SK-N-MC (cell line): ENCODE measurements around the gene LRRC8B.
"Not testable (repeated sequence)": the region's sequence is repeated elsewhere in the genome, so short reads cannot be mapped to it uniquely, and the experiment has no call there.

Experiments
- DNase-seq: peaks from one replicate; pipeline ENCODE4 v3.0.0-alpha.2; 2011; ENCODE audit warnings: low read depth, low spot score
- H3K27ac ChIP-seq: fragments of 200-600 bp; sonication (generic); 2 replicates; pipeline ENCODE4 v1.5.1; 2016; ENCODE audit warnings: mixed run types
- H3K36me3 ChIP-seq: fragments of 200-600 bp; sonication (generic); 2 replicates; pipeline ENCODE4 v1.6.1; 2017; ENCODE audit warnings: antibody characterized with exemption, low read length, mixed read lengths; ENCODE audit not compliant: insufficient read depth
- H3K4me3 ChIP-seq: fragments of 200-600 bp; sonication (generic); 2 replicates; pipeline ENCODE4 v1.5.1; 2016
- H3K9ac ChIP-seq: fragments of 200-600 bp; sonication (generic); 2 replicates; pipeline ENCODE4 v1.8.0; 2017; ENCODE audit warnings: mixed run types, mixed read lengths; ENCODE audit not compliant: insufficient read length
- H3K9me3 ChIP-seq: fragments of 200-600 bp; sonication (generic); 2 replicates; pipeline ENCODE4 v1.6.1; 2017; ENCODE audit warnings: low read depth, mild to moderate bottlenecking, antibody characterized with exemption, low read length, moderate library complexity, mixed read lengths
- EZH2 ChIP-seq: fragments of 200-600 bp; sonication (generic); IDR thresholded peaks from one replicate; pipeline ENCODE4 v1.6.1; 2017; ENCODE audit warnings: antibody characterized with exemption
- FOXP2 ChIP-seq: optimal IDR thresholded peaks from 2 replicates; pipeline ENCODE3; 2011; ENCODE audit warnings: mild to moderate bottlenecking, moderate library complexity; ENCODE audit not compliant: insufficient read depth; ENCODE audit errors: extremely low read length, control extremely low read depth
- POLR2AphosphoS5 ChIP-seq: IDR thresholded peaks from 2 replicates; pipeline ENCODE4 v1.6.1; 2012; ENCODE audit warnings: mild to moderate bottlenecking, low read depth, low read length, borderline replicate concordance

Gene LRRC8B

GRCh38 chr1:89518221-89518631, 6.4 kb upstream of the LRRC8B start:
- Histone ChIP-seq H3K27ac (no peak overlapping the region), H3K9me3 (no peaks in the 10 kb centered on the region), H3K9ac (no peak overlapping the region), H3K4me3 (no peak overlapping the region), H3K36me3 (no peaks in the 10 kb centered on the region)
- TF ChIP-seq EZH2: no peak
- TF ChIP-seq POLR2AphosphoS5: no peak
- no peak for TF ChIP-seq FOXP2
- DNase-seq: no peak

DNA sequence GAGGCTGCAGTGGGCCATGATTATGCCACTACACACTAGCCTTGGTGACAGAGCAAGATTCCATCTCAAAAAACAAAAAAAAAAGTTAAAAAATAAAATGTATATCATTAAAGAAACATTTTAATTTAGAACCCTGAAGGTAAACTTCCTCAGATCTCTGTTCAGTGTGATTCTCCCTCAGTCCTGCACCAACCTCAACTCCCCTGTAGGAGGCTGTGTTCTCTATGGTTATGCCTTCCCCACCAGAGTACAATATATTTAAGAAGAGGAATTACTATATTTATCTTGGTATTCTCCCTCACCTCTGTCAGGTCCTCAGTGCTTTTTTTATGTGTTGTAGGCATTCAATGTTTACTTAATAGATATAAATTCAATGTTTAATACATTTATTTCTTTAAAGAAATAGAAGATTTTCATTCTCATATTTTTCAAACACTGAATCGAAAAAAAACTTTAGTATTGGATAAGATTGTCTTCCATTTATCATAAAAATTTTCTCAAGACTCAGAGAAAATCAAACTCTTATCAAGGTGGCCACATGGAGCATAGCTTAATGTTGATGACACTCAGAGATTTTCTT, 4.8 kb upstream of the LRRC8B start:
- no peaks in the 10 kb centered on the region for H3K9me3 ChIP-seq
- no peak overlapping the region for H3K9ac ChIP-seq
- H3K4me3 ChIP-seq: no peak overlapping the region
- H3K36me3 ChIP-seq: no peaks in the 10 kb centered on the region
- no peak overlapping the region for H3K27ac ChIP-seq
- no peak for DNase-seq
- no peak for TF ChIP-seq EZH2
- no peak for TF ChIP-seq FOXP2
- no peak for TF ChIP-seq POLR2AphosphoS5

DNA sequence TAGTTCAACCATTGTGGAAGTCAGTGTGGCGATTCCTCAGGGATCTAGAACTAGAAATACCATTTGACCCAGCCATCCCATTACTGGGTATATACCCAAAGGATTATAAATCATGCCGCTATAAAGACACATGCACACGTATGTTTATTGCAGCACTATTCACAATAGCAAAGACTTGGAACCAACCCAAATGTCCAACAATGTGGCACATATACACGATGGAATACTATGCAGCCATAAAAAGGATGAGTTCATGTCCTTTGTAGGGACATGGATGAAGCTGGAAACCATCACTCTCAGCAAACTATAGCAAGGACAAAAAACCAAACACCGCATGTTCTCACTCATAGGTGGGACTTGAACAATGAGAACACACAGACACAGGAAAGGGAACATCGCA, 2.7 kb upstream of the LRRC8B start:
- not testable (repeated sequence) for H3K9ac ChIP-seq, DNase-seq, H3K27ac ChIP-seq, H3K4me3 ChIP-seq, H3K9me3 ChIP-seq, H3K36me3 ChIP-seq

DNA sequence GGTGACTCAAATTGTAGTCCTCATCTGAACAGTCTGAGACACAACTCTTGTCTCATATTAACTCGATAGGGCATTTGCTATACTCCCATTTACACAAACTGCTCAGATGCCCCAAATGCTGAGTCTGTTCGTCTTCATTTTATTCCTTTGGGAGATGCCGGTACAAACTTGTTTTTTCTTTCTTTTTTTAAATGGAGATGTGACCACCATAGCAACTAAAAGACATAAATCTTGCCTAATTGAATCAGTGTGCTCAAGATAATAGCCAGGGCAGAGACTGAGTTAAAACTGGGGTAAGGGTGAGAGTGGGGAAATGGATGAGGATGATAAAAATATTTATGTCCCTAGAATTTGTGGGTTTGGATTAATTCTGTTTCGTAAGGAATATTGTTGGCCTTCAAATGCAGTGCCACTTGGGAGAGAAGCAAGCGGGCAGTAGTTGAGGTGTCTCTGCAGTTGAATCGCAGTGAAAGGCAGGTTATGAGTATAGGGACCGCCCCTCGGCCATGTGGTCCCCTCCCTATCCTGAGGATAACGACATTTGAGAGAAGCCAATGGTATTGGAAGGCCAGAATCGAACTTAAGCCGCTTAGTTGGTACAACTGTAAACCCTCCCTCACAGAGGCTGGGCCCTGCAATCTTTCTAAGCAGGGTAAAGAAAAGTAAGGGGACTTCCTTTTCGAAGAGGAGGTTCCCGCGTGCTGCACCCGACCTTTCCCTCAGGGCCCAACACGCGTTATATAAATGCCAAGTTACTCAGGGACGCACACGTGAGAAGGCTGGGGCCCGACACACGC, 859 bp upstream of the LRRC8B start:
- DNase-seq: no peak
- TF ChIP-seq EZH2 (no peak), FOXP2 (no peak), POLR2AphosphoS5 (no peak)
- Histone ChIP-seq H3K9me3 (no peaks in the 10 kb centered on the region), H3K36me3 (no peaks in the 10 kb centered on the region), H3K9ac (no peak overlapping the region), H3K27ac (no peak overlapping the region; the same call in 1 of the 2 replicates), H3K4me3 (peak overlapping the region; percentile 92)

GRCh38 chr1:89525169-89525855, 683 bp downstream of the LRRC8B start:
- TF ChIP-seq EZH2 (no peak), FOXP2 (no peak), POLR2AphosphoS5 (no peak)
- Histone ChIP-seq H3K9me3 (no peaks in the 10 kb centered on the region), H3K9ac (peak overlapping the region; percentile 65), H3K4me3 (peak overlapping the region; percentile 92), H3K27ac (no peak overlapping the region), H3K36me3 (no peaks in the 10 kb centered on the region)
- DNase-seq: no peak

DNA sequence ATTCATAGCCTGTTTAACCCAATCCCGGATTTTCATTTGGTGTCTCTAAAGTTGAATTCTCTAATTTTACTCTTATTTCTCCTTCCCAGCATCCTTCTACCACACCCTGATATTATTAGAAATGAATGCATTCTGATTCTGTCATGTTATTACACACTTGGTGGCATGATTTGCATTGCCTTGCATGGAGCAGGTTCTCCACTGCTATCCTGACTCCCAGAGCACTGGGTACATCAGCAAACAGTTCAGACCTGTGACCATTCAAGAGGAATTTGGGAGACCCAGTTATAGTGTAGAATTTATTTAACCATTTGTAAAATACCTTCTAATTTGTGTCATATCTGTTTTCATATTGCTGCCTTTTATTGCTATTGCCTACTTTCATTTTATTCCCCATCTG, 2.6 kb downstream of the LRRC8B start:
- Histone ChIP-seq H3K4me3 (no peak overlapping the region), H3K9me3 (no peaks in the 10 kb centered on the region), H3K27ac (no peak overlapping the region), H3K9ac (no peak overlapping the region), H3K36me3 (no peaks in the 10 kb centered on the region)
- TF ChIP-seq FOXP2 (no peak), POLR2AphosphoS5 (no peak), EZH2 (no peak)
- DNase-seq: no peak

- Histone ChIP-seq H3K9me3 (no peaks in the 10 kb centered on the region), H3K27ac (no peak overlapping the region), H3K36me3 (no peaks in the 10 kb centered on the region), H3K4me3 (no peak overlapping the region), H3K9ac (no peak overlapping the region)
- DNase-seq: no peak
- TF ChIP-seq FOXP2 (no peak), POLR2AphosphoS5 (no peak), EZH2 (no peak)
These were observed 3.2 kb downstream of the LRRC8B start for GRCh38 chr1:89527750-89528381.

DNA sequence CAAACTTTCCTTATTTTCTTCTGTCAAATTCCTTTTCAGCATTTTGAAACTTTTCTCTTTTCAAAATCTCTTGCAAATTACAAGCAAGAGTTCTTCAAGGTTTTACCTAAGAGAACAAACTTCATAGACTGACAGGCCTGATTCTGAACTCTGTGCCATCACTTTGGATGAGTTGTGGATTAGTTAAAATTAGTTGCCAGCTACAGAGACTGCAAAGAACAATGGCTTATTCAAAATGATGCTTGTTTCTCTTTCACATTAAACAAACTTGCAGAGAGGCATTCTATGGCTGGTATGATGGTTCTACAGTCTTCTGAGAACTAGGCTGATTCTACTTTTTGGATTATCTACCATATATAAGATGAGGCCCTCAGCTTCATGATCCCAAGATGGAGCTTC, 3.8 kb downstream of the LRRC8B start:
- H3K9me3 ChIP-seq: no peaks in the 10 kb centered on the region
- no peaks in the 10 kb centered on the region for H3K36me3 ChIP-seq
- no peak for DNase-seq
- H3K27ac ChIP-seq: no peak overlapping the region
- no peak overlapping the region for H3K4me3 ChIP-seq
- H3K9ac ChIP-seq: no peak overlapping the region
- TF ChIP-seq FOXP2: no peak
- no peak for TF ChIP-seq POLR2AphosphoS5
- TF ChIP-seq EZH2: no peak
